Stimulated activated CD4-positive, alpha-beta T cell treated with anti-CD3 and anti-CD28 coated beads, Interleukin-1b, Interleukin-23, amount 100 ng/mL, for 48 hours (primary cell): ENCODE results near the gene ELF1.
"Not testable (repeated sequence)": the region's sequence is repeated elsewhere in the genome, so short reads cannot be mapped to it uniquely, and the experiment has no call there.

ENCODE experiments used
- DNase-seq: peaks from one replicate; pipeline ENCODE4 v3.0.0-alpha.2; 2020

Gene ELF1

DNA sequence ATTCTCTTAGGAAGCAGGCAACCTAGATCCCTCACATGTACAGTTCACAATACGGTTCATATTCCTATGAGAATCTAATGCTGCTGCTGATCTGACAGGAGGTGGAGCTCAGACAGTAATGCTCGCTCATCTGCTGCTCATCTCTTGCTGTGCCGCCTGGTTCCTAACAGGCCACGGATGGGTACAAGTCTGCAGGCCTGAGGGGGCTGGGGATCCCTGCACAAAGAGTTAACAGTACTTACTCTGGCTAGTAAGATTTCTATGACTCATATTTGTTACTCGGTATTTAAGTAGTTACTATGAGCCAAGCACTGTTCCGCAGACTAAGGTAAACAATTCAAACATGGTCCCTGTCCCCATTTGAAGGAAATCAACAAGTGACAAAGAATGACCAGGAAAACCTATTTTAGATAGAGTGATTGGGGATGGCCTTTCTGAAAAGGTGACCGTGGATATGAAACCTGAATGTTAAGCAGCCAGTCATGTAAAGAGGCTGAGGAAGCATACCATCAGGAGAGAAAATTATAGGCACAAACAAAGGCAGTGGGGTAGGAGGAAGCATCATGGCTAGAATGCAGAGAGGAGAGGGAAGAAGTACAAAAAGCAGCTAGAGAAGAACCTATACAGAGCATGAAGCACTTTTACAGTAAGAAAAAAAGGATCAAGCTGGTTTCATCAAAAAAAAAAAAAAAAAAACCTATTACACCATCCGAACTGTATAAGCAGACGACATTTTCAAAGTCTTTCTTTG lies 21.6 kb upstream of the ELF1 start:
- no peak for DNase-seq

DNA sequence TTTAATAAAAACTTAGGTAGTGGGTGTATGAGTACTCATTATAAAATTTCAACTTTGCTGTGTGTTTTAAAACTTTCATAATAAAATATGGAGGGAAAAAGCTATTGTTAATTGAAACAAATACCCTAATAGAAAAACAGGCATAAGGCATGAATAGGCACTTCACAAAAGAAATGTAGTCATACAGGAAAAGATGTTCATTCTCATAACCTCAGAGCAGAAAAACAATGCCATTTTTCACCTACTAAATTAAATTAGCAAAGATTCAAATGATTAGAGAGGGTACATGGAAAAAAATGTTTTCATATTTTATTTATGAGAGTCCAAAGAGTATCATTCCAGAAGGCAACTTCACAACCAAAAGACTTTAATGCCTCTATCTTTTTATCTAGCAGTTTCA lies 20.6 kb upstream of the ELF1 start:
- no peak for DNase-seq

DNA sequence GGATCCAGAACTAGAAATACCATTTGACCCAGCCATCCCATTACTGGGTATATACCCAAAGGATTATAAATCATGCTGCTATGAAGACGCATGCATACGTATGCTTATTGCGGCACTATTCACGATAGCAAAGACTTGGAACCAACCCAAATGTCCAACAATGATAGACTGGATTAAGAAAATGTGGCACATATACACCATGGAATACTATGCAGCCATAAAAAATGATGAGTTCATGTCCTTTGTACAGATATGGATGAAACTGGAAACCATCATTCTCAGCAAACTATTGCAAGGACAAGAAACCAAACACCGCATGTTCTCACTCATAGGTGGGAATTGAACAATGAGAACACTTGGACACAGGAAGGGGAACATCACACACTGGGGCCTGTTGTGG lies 17.4 kb upstream of the ELF1 start:
- DNase-seq, result not testable (repeated sequence)

DNA sequence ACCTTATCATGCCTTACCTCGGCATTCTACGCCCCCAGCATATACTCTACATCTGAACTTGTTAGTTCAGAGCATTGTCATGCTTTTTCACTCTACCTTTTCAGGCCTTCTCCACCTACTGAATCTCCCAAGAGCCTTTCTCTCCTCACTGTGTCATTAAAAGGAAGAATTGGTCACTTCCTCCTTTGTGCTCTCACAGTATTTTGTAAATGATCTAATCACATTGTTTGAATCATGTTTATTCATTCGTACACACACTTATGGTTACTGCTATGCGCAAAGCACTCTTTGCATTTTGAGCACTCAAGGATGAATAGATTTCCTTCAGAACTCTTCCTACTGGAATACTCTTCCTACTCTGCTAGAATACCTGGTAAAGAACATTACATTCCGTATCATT lies 15.8 kb upstream of the ELF1 start:
- no peak for DNase-seq

DNA sequence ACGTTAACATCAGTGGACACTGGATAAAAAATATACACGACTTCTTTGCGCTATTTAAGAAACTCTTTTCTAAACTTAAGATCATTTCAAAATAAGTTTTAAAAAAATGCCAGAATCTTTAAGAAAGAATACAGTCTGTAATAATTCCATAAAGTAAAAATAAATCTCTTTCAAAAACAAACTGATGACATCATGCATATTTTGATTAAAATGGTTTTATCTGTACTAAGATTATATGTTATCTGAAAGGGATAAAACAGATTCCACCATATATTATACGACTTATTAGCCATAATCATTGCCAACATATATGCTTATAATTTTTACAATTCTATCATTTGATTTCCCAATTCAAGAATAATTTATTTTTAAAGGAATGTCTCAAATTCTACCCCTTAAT lies 15.3 kb upstream of the ELF1 start:
- DNase-seq, result no peak

DNA sequence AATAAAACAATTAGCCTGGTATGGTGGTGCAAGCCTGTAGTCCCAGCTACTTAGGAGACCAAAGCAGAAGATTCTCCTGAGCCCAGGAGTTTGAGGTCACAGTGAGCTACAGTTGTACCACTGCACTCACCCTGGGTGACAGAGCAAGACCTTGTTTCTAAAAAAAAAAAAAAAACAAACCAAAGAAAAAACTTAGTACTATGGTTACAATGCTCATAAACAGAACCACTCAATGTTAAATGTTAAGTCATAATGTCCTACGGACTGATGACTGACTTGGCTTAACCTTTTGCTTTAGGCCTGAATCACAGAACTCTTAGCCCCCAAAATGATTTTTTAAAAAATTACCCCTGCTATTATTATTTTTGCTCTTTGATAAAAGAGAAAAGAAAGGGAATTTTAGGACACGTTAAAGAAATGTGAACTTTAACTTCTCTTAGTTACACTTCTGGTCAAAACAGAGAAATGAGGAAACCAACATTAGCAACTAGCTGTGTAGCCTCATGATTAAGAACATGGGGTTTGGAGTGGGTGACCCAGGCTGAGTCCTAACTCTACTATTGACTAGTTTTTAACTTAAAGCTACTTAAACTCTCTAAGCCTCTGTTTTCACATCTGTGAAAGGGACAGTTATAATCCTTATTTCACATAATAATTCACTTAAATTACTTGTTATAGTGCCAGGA lies 13.7 kb upstream of the ELF1 start:
- no peak for DNase-seq

DNA sequence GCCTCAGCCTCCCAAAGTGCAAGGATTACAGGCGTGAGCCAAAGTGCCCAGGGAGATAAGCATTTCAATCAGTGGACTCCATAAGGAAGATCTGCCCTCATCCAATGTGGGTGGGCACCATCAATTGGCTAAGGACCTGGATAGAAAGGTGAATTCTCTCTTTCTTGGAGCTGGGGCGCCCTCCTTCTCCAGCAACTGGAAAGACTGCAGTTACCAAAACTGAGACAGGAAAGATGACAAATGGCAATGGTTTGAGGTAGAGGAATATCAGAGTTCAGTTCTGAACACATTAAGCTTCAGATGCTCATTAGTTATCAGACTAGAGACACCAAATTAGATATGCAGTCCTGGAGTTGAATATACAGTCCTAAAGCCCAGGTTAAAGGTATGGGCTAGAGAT lies 10.5 kb upstream of the ELF1 start:
- DNase-seq, result no peak

DNA sequence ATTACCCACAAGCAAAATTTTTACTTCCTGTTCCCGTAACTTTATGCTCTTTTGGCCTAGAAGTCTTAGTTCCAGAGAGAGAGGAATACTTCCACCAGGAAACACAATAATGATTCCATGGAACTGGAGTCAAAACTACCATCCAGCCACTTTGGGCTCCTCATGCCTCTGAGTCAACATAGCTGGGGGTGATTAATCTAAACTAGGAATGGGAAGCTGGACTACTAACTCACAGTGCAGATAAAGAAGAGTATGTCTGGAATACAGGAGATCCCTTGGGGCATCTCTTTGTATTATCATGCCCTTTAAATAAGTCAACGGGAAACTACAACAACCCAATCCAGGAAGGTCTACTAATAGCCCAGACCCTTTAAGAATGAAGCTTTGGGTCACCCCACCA lies 8.9 kb upstream of the ELF1 start:
- DNase-seq, result no peak

DNA sequence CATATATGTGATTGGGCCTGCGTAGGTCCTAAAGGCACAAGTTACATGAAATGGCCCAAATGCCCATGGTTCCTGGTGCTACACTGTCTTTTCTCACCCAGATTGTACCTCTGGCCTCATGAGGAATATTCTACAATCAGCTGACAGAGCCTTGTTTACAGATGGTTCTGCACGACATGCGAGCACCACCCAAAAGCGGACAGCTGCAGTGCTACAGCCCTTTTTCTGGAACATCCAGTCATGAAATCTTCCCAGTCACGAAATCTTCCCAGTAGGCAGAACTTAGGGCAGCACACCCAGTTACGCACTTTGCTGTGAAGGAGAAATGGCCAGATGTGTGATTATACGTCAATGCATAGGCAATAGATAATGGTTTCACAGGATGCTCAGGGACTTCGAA lies 7.7 kb upstream of the ELF1 start:
- DNase-seq, result no peak

DNA sequence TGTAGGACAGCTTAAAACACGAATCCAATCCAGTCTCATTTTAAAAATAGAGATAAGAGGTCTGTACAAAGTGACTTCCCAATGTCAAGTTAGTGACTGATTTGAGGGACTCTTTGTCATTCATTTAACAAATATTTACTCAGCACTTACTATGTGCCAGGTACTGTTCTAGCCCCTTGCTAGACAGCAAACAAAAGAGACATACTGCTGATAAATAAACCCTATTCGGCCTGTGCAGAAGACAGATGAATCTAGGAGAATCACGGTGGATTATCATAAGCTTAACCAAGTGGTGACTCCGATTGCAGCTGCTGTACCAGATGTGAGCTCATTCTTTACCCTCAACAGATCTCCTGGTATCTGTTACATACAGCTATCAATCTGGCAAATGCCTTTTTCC lies 6.4 kb upstream of the ELF1 start:
- no peak for DNase-seq

DNA sequence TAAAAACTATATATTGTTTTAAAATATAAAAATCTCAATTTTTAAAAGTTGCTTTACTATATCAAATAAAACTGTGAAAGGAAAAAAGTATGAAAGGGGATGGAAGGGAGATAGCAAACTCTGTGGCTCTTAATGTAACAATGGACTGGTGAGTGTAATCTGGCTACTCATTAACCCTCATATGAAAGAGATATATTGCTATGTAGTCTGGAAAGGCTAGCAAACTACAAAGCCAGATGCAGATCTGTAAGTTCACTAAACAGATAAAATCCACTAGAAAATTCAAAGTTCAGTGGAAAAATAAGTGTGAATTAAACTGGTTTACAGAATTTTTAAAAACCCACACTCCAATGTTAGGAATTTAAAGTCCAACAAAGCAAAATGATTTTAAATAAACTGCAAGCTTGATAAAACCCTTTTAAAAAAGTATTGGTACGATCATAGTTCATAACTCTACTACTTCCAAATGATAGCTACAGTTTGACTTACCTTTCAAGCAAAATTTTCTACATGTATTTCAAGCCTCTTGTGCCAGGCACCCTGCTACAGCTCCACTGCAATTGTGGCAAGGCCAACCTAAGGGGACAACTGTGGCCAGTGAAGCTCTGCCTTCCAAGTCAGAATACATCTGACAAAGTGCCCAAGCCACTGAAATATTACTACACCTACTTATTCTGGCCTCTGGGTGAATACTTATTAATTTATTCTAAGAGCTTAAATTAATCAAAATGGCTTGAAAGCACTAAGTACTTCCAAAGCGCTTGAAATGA lies 647 bp upstream of the ELF1 start:
- DNase-seq, result no peak

DNA sequence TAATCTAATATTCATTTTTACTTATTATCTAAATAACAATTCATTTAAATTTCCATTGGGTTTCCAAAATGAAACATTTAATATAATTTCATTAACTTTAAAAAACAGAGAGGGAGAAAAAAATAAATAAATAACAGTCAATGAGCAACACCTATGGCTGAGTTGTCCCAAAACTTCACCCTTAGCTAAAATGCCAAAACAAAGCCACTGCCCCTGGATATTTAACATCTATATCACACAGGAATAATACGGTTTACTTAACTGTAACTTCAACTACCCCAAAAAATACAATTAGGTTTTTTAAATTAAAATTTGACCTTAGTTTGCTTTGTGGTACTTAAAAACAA lies 541 bp downstream of the ELF1 start:
- DNase-seq, result no peak

DNA sequence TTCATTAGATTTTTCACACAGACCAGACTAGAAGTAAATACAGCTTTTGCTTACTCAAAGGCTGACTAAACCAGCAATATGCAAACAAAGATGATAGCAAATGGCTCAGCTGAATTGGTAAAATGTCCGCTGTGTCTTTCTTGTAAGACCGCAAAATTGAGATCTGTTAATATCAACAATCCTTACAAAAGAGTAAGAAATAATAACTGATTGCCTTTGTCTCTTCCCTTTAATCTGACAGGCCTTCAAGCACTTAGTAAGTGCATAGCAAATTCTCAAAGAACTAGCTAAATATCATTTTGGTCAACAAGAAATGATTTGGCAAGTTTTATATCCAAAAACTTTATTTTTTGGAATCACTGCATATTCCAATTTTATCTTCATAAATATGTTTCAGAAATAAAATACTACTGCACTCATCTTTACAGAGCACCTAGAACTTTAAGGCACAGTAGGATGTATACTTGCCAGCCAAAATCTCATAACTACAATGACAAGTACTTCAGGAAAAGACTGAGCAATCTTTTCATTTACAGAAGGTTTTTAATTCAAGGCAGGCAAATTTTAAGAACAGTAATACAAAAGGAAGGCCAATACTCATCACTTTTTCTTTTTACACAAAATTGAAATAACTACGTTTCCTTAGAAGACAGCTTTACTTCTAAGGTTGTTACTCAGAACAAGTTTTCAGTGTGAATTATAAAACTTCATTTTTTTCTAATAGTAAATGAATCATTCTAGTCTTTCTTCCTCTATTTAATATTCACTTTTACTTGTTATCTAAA lies 1.1 kb downstream of the ELF1 start:
- DNase-seq, result no peak

DNA sequence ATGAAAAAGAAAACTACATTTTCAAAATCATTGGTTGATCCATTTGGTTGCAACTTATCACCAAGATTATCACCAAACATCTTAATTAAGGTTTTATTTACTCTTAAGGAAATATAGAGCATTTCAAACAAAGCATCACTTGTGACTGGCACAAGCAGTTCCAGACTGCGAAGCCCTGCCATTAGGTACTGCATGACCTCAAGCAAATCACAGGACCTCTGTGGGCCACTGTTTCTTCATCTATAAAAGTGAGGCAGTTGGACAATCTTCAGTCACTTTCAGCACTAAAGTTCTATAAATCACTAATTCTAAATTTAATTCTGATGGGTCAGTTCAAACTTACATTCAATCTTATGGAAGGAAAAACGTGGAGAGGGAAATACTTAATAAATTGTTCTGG lies 2.0 kb downstream of the ELF1 start:
- DNase-seq, result no peak

DNA sequence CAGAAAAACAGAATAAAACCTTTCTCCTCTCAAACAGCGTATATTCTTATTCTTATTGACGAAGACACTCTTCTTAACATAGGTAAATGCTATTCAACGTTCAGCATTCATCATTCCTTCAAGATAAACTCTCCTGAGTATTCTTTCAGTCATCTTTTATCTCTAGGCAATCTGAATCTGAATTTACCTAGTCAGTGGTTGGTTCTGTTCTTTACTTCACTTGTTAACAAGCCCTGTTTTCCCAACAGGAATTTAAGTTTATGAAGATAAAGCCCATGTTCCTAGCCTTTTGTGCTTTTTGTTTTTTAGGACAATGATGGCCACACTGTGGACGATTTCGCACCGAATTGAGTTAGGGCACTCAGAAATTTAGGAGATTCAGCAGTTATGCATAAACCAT lies 3.2 kb downstream of the ELF1 start:
- no peak for DNase-seq

DNA sequence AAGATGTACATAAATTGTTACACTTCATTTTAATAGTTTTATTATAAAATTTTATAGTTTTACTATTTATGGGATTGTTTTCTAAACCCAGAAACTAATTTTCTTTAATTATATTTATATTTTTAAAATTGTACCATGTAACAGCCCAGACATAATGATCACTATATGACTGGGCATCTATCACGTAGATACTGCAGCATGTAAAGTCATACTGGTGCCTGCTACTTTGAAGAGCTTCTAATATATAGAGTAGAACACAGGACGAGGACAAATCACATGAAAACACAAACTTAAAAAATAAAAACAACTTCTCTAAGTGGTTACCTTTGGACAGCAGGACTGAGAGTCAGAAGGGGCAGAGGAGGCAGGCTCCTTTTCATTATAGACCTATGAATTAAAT lies 5.3 kb downstream of the ELF1 start:
- DNase-seq, result no peak

DNA sequence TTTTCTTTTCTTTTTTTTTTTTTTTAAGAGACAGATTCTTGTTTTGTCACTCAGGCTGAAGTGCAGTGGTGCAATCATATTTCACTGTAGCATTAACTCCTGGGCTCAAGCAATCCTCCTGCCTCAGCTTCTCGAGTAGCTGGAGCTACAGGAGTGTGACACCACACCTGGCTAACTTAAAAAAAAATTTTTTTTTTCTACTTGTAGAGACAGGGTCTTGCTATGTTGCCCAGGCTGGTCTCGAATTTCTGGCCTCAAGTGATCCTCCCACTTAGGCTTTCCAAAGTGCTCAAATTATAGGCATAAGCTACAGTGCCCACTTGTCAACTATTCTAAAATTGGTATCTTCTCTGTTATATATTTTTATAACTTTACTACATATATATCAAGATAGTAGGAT lies 6.6 kb downstream of the ELF1 start:
- DNase-seq, result no peak

DNA sequence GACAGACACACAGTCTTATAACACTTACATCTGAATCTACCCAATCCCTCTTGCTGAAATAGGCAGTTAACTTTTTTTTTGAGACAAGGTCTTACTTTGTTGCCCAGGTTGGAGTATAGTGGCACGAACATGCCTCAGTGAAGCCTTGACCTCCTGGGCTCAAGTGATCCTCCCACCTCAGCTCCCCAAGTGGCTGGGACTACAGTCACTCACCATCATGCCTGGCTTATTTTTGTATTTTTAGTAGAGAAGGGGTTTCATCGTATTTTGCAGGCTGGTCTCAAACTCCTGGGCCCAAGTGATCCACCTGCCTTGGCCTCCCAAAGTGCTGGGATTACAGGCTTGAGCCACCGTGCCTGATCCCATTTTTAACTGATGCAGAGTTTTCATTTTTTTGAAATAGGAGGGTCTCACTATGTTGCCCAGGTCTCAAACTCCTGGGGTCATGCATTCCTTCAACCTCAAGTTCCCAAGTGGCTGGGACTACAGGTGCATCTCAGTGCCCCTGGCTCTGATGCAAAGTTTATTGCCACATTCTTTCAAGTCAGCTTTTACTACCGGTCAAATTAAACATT lies 7.6 kb downstream of the ELF1 start:
- DNase-seq, result no peak

DNA sequence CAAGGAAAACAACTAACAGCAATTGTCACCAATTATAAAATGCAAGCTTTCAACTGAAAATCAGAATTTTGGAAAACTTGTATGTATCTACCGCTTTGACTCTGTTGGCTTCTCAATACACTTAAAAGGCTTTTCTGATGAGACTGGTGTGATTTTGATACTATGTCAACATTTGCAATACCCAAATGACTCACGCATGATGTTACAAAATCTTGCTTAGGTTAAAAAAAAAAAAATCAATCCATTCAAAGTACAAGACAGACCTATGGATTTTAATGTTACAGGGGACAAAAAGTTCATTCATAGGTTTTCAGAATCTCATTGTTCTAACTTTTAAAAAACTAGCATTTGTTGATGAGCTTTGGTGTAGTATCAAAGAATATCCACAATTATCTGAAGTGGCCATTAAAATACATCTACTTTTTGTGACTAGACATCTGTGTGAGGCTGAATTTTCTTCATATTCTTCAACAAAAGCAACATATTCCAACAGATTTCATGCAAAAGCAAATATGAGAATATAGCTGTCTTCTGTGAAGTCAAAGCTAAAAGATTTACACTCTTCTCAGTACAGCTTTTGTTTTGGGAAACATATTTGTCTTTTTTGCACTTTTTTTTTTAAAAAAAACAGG lies 10.7 kb downstream of the ELF1 start:
- no peak for DNase-seq

DNA sequence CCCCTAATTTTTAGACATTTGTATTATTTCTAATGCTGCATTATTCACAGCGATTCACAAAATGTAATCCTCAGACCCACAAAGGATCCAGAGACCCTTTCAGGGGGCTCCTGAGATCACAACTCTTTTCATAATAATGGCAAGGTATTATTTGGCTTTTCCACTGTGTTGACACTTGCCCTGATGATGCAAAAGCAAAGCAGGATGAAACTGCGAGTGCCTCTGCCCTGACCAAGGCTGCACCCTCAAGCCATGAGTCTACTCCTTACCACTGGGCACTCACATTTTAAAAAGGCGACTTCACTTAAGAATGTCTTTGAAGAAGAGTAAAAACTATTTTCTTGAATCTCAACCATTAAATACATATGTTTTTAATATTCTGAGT lies 11.4 kb downstream of the ELF1 start:
- no peak for DNase-seq

DNA sequence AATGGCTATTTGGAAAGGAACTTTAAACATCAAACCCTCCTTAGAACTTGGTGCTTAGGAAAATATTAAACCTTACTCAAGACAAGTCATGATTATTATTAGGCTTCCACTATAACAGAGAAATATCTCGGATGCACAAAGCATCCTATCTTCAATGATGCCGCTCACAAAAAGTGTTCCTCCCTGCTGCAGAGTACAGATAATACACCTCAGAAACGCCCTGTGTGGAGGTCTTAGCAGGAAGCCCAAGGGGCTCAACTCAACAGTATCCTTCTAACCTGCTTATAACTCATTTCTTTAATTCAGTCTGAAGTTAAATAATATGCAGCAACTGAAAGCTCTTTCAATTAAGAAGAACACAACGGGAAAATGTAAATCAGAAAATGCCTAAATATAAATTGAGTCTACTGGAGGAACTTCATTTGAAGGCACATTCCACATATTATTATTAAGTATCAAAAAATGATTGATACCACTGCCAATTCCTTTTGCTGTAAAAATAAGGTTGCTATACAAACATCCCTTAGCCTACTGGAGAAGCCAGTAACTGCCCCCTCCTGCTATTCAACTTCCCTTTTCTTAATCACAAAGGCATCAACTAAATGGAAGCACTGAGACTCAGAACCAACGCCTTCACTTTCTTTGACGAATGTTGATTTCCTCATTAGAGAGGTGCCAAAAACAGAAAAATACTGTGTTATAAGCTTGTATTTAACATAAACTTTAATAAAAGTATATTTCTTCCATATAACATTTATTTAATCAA lies 12.0 kb downstream of the ELF1 start:
- DNase-seq, result no peak

DNA sequence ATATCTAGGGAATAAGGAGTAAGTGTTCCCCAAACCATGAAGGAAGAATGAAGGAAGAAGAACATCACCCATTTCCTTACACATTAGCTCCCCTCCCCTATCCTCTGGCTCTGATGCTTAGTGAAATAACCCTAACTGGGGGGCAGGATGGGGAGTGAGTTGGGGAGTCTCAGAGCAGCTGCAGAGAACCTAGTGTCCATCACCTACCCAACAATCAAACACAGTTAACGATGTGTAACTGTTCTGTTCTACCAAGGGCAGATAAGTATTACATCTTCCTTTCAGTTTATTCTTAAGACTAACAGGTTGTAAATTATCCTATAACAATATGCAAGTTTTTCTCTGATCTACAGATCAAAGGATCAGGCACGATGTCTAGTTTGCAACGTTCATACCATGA lies 12.8 kb downstream of the ELF1 start:
- DNase-seq, result no peak
